HCT116 (cell line): Measurements from ENCODE around the gene STK17A. TPM values are rescaled to one million over a fixed set of nuclear protein-coding genes. Genes with fewer than 3 reads are reported as not detected.

Experiments
- ATAC-seq: fragments of 200-7000 bp; cut with Tn5 transposase; 2 replicates; pipeline ENCODE4 v1.9.1; 2020; ENCODE audit warnings: mild to moderate bottlenecking, moderate library complexity
- BruUV-seq: library from RNA; stranded (reverse); fragments of 400-500 nt; replicated peaks from 2 replicates; lab custom pipeline; 2021; lab: Mats Ljungman, UMichigan
- CTCF ChIA-PET: fragments of 300-600 bp; sonication (Branson Sonifier 250); formaldehyde crosslinking; loops from one replicate; lab custom pipeline; 2021; ENCODE audit warnings: antibody characterized with exemption; lab: Charles Lee
- POLR2A ChIA-PET: fragments of 300-600, 350-600 bp; sonication (Branson Sonifier 250); formaldehyde crosslinking; loops from one replicate; lab custom pipeline; 2021; ENCODE audit warnings: antibody characterized with exemption; lab: Charles Lee
- RAD21 ChIA-PET, 2 experiments: fragments of 300-600 bp; sonication (Branson Sonifier 250); formaldehyde crosslinking; loops; one replicate each; lab custom pipeline; 2023; ENCODE audit warnings: low total read pairs in 2 of 2; ENCODE audit not compliant: uncharacterized antibody in 2 of 2, unreplicated experiment in 2 of 2, low non-redundant PET in 1 of 2; lab: Charles Lee
- DNase-seq: peaks from one replicate; pipeline ENCODE4 v3.0.0-alpha.2; 2010; ENCODE audit warnings: low read depth, low spot score
- H2AFZ ChIP-seq: fragments of 200-600 bp; shearing (Covaris generic), sonication (generic); 2 replicates; pipeline ENCODE4 v1.6.1; 2017; ENCODE audit warnings: low read depth, mixed run types, mixed read lengths, antibody characterized with exemption, low read length; ENCODE audit not compliant: poor library complexity, severe bottlenecking
- H3K27ac ChIP-seq: 2 replicates; pipeline ENCODE4 v1.5.1; 2012; ENCODE audit warnings: low read depth, low read length
- H3K27me3 ChIP-seq: fragments of 200-600 bp; sonication (generic); 2 replicates; pipeline ENCODE4 v1.6.1; 2016; ENCODE audit warnings: mixed run types, low read length, mixed read lengths; ENCODE audit not compliant: insufficient read depth
- H3K36me3 ChIP-seq, 2 experiments: fragments of 200-500 bp in 1 of 2; fragments of 200-600 bp in 1 of 2; sonication (Bioruptor generic) in 1 of 2; sonication (generic) in 1 of 2; 2 replicates each; pipeline versions ENCODE4 v1.5.1 to v1.6.1; 2014 to 2016; ENCODE audit warnings: low read length in 2 of 2, inconsistent platforms in 1 of 2, mixed read lengths in 1 of 2, mixed run types in 1 of 2; ENCODE audit not compliant: insufficient read depth in 2 of 2, control insufficient read depth in 1 of 2
- H3K4me1 ChIP-seq, 2 experiments: fragments of 200-600 bp in 1 of 2; sonication (generic) in 1 of 2; 2 replicates each; pipeline versions ENCODE4 v1.5.1 to v1.6.1; 2012 to 2017; ENCODE audit warnings: low read length in 2 of 2, inconsistent platforms in 1 of 2, mild to moderate bottlenecking in 1 of 2, mixed read lengths in 1 of 2, mixed run types in 1 of 2, moderate library complexity in 1 of 2; ENCODE audit not compliant: insufficient read depth in 2 of 2, control insufficient read depth in 1 of 2
- H3K4me2 ChIP-seq: fragments of 200-600 bp; sonication (generic); 2 replicates; pipeline ENCODE4 v1.6.1; 2017; ENCODE audit warnings: mixed run types, low read length, mixed read lengths
- H3K4me3 ChIP-seq, 2 experiments: fragments of 200-600 bp in 1 of 2; sonication (generic) in 1 of 2; replicated peaks in 1 of 2; 2 replicates each; pipeline ENCODE4 v1.5.1; 2011 to 2016; ENCODE audit warnings: low read length in 2 of 2, control low read depth in 1 of 2, low read depth in 1 of 2, mild to moderate bottlenecking in 1 of 2, mixed read lengths in 1 of 2, mixed run types in 1 of 2
- H3K79me2 ChIP-seq: fragments of 200-600 bp; sonication (generic); 2 replicates; pipeline ENCODE4 v1.6.1; 2017; ENCODE audit warnings: mild to moderate bottlenecking, mixed run types, low read length, moderate library complexity, mixed read lengths; ENCODE audit not compliant: insufficient read depth
- H3K9ac ChIP-seq: fragments of 200-600 bp; sonication (generic); 2 replicates; pipeline ENCODE4 v1.6.1; 2016; ENCODE audit warnings: low read length, mixed read lengths
- H3K9me2 ChIP-seq: fragments of 200-600 bp; sonication (generic), shearing (Covaris generic); 2 replicates; pipeline ENCODE4 v1.6.1; 2017; ENCODE audit warnings: mixed run types, mild to moderate bottlenecking, moderate library complexity; ENCODE audit not compliant: insufficient read depth
- H3K9me3 ChIP-seq, 2 experiments: fragments of 200-500 bp in 1 of 2; fragments of 200-600 bp in 1 of 2; sonication (Bioruptor generic) in 1 of 2; sonication (generic) in 1 of 2; 2 replicates each; pipeline ENCODE4 v1.6.1; 2014 to 2017; ENCODE audit warnings: low read length in 2 of 2, mixed read lengths in 2 of 2, inconsistent platforms in 1 of 2, low read depth in 1 of 2, mild to moderate bottlenecking in 1 of 2, mixed run types in 1 of 2, moderate library complexity in 1 of 2; ENCODE audit not compliant: control insufficient read depth in 1 of 2, insufficient read depth in 1 of 2
- H4K20me1 ChIP-seq: fragments of 200-600 bp; sonication (generic), shearing (Covaris generic); 2 replicates; pipeline ENCODE4 v1.6.1; 2017; ENCODE audit warnings: mixed run types, mild to moderate bottlenecking, moderate library complexity; ENCODE audit not compliant: insufficient read depth
- CEBPB ChIP-seq: IDR thresholded peaks from 2 replicates; pipeline ENCODE4 v1.6.1; 2012; ENCODE audit warnings: low read depth
- EZH2phosphoT487 ChIP-seq: fragments of 200-600 bp; IDR thresholded peaks from 2 replicates; pipeline ENCODE4 v1.6.1; 2018; ENCODE audit warnings: antibody characterized with exemption, borderline replicate concordance
- JUND ChIP-seq: IDR thresholded peaks from 2 replicates; pipeline ENCODE4 v1.6.1; 2012
- POLR2A ChIP-seq: IDR thresholded peaks from 2 replicates; pipeline ENCODE4 v1.7.0; 2011; ENCODE audit warnings: borderline replicate concordance; ENCODE audit not compliant: insufficient read depth, insufficient read length; ENCODE audit errors: extremely low read depth
- SP1 ChIP-seq: IDR thresholded peaks from 2 replicates; pipeline ENCODE4 v1.6.1; 2012; ENCODE audit warnings: low read depth
- ZFX ChIP-seq: fragments of 450-650 bp; IDR thresholded peaks from 2 replicates; pipeline ENCODE4 v1.6.1; 2017
- ZNF274 ChIP-seq: fragments of 200-500 bp; sonication (Bioruptor generic); IDR thresholded peaks from 2 replicates; pipeline ENCODE4 v1.6.1; 2014; ENCODE audit warnings: mild to moderate bottlenecking, low read depth, low read length, inconsistent platforms
- intact Hi-C: fragments of 100-400 bp; cut with micrococcal nuclease; formaldehyde crosslinking; loops from 2 replicates; pipeline ENCODE4 v1.10.0; 2022
- total RNA-seq: library from RNA; stranded (reverse); gene quantifications from one replicate; pipeline ENCODE4 v1.2.1, GENCODE V29; 2021; ENCODE audit not compliant: unreplicated experiment
- TF ChIP-seq, protein P1 (sequence below), 3 experiments: fragments of 200-600 bp in 1 of 3; sonication (generic) in 1 of 3; IDR thresholded peaks in 2 of 3; conservative IDR thresholded peaks in 1 of 3; 2 replicates each; pipeline ENCODE4 v1.5.1; 2012 to 2017; ENCODE audit warnings: low read depth in 2 of 3, low read length in 2 of 3, antibody characterized with exemption in 1 of 3, borderline replicate concordance in 1 of 3, control low read depth in 1 of 3, mild to moderate bottlenecking in 1 of 3, mixed read lengths in 1 of 3, mixed run types in 1 of 3, moderate library complexity in 1 of 3; ENCODE audit not compliant: insufficient read depth in 1 of 3
- TF ChIP-seq, protein P2 (sequence below): IDR thresholded peaks from 2 replicates; pipeline ENCODE4 v1.6.1; 2012
- TF ChIP-seq, protein P3 (sequence below): IDR thresholded peaks from 2 replicates; pipeline ENCODE4 v1.6.1; 2012; ENCODE audit warnings: low read depth
- TF ChIP-seq, protein P4 (sequence below): IDR thresholded peaks from 2 replicates; pipeline ENCODE4 v1.6.1; 2011; ENCODE audit warnings: mild to moderate bottlenecking, low read length, moderate library complexity; ENCODE audit not compliant: insufficient replicate concordance; ENCODE audit errors: extremely low read depth

The STK17A gene
- total RNA-seq, 1 experiment from 2014 or later: 14.8 TPM

DNA sequence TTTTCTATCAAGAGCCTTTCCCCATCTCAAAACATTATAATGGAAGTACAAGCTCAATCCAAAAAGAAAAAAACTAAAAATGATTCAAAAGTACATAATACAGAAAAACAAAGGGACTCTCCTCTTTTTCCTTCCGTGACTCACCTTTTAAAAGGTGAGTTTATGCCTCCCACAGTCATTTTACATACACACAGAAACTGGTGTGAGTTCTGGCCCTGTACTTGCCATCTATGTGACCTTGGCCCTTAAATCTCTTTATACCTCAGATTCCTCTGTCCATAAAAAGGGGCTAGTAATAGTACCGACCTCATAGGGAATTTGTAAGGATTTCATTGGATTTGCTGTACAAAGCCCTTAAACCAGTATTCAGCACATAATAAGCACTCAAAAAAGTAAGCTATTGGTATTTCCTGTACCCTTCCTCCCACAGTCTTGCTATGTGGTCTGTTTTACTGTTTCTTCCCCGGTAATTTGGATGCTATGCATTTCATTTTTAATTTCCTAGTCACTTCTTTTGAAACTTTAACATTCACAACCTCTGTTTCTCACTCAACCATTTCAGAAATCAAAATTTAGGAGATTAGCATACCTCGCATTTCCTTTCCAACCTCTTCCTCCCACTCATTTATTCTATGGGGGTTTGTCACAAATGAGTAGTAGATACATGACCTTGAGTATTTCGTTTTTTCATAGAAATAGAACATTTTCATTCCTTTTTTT lies 39.0 kb downstream of the STK17A start:
- H3K9ac ChIP-seq: no peak overlapping the region
- DNase-seq (no peak), ATAC-seq (no peak)
- no peaks in the 10 kb centered on the region for H3K9me3 ChIP-seq
- no peaks in the 10 kb centered on the region for H3K9me2 ChIP-seq
- no peak overlapping the region for H3K27ac ChIP-seq
- peaks cover 13 to 16% of the 10 kb centered on the region in 2 experiments for H3K4me1 ChIP-seq
- peaks cover 10 to 16% of the 10 kb centered on the region in 2 experiments; a peak in 2 of 4 replicates for H3K36me3 ChIP-seq
- no TSS peak for BruUV-seq
- intact Hi-C loops: no loop called here
- CTCF ChIA-PET: interaction anchor here (2.0 to 2.9 kb wide), 2 partner anchors 39 to 78 kb away, joined by 7 to 12 read pairs; partner anchors contain the start of gene STK17A
- H2AFZ ChIP-seq: no peak overlapping the region
- H3K27me3 ChIP-seq: no peaks in the 10 kb centered on the region
- no peak overlapping the region for H3K4me3 ChIP-seq
- no peak overlapping the region for H3K4me2 ChIP-seq
- POLR2A ChIA-PET: interaction anchor here (1.2 kb wide), 1 partner anchor 39 kb away, joined by 6 read pairs; the partner anchor contains the start of gene STK17A
- no peaks in the 10 kb centered on the region for H3K79me2 ChIP-seq
- TF ChIP-seq, protein P1, sequence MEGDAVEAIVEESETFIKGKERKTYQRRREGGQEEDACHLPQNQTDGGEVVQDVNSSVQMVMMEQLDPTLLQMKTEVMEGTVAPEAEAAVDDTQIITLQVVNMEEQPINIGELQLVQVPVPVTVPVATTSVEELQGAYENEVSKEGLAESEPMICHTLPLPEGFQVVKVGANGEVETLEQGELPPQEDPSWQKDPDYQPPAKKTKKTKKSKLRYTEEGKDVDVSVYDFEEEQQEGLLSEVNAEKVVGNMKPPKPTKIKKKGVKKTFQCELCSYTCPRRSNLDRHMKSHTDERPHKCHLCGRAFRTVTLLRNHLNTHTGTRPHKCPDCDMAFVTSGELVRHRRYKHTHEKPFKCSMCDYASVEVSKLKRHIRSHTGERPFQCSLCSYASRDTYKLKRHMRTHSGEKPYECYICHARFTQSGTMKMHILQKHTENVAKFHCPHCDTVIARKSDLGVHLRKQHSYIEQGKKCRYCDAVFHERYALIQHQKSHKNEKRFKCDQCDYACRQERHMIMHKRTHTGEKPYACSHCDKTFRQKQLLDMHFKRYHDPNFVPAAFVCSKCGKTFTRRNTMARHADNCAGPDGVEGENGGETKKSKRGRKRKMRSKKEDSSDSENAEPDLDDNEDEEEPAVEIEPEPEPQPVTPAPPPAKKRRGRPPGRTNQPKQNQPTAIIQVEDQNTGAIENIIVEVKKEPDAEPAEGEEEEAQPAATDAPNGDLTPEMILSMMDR (IDR thresholded peaks at IDR 0.05 in 2 of 3, conservative IDR thresholded peaks at IDR 0.05 in 1 of 3; ENCODE audit: borderline replicate concordance in 1 of 3, insufficient read depth in 1 of 3, low read depth in 2 of 3, low read length in 2 of 3): no peak
- TF ChIP-seq, protein P2, sequence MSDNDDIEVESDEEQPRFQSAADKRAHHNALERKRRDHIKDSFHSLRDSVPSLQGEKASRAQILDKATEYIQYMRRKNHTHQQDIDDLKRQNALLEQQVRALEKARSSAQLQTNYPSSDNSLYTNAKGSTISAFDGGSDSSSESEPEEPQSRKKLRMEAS: no peak
- TF ChIP-seq JUND (no peak), ZNF274 (no peak), ZFX (no peak), EZH2phosphoT487 (no peak), SP1 (no peak), CEBPB (no peak), POLR2A (no peak)
- TF ChIP-seq, protein P3, sequence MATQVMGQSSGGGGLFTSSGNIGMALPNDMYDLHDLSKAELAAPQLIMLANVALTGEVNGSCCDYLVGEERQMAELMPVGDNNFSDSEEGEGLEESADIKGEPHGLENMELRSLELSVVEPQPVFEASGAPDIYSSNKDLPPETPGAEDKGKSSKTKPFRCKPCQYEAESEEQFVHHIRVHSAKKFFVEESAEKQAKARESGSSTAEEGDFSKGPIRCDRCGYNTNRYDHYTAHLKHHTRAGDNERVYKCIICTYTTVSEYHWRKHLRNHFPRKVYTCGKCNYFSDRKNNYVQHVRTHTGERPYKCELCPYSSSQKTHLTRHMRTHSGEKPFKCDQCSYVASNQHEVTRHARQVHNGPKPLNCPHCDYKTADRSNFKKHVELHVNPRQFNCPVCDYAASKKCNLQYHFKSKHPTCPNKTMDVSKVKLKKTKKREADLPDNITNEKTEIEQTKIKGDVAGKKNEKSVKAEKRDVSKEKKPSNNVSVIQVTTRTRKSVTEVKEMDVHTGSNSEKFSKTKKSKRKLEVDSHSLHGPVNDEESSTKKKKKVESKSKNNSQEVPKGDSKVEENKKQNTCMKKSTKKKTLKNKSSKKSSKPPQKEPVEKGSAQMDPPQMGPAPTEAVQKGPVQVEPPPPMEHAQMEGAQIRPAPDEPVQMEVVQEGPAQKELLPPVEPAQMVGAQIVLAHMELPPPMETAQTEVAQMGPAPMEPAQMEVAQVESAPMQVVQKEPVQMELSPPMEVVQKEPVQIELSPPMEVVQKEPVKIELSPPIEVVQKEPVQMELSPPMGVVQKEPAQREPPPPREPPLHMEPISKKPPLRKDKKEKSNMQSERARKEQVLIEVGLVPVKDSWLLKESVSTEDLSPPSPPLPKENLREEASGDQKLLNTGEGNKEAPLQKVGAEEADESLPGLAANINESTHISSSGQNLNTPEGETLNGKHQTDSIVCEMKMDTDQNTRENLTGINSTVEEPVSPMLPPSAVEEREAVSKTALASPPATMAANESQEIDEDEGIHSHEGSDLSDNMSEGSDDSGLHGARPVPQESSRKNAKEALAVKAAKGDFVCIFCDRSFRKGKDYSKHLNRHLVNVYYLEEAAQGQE: no peak
- TF ChIP-seq, protein P4, sequence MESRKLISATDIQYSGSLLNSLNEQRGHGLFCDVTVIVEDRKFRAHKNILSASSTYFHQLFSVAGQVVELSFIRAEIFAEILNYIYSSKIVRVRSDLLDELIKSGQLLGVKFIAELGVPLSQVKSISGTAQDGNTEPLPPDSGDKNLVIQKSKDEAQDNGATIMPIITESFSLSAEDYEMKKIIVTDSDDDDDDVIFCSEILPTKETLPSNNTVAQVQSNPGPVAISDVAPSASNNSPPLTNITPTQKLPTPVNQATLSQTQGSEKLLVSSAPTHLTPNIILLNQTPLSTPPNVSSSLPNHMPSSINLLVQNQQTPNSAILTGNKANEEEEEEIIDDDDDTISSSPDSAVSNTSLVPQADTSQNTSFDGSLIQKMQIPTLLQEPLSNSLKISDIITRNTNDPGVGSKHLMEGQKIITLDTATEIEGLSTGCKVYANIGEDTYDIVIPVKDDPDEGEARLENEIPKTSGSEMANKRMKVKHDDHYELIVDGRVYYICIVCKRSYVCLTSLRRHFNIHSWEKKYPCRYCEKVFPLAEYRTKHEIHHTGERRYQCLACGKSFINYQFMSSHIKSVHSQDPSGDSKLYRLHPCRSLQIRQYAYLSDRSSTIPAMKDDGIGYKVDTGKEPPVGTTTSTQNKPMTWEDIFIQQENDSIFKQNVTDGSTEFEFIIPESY: no peak
- H4K20me1 ChIP-seq: no peaks in the 10 kb centered on the region
- RAD21 ChIA-PET: no interaction called here
